DOHH2 (cell line): ENCODE data around the gene SNX20.

Experiments
- H3F3A ChIP-seq: fragments of 200-600 bp; sonication (generic), shearing (Covaris generic); 2 replicates; pipeline ENCODE4 v1.6.0; 2016; ENCODE audit warnings: antibody characterized with exemption, mild to moderate bottlenecking; ENCODE audit not compliant: control insufficient read depth, insufficient read depth
- H3K27ac ChIP-seq: fragments of 200-600 bp; sonication (generic); 2 replicates; pipeline ENCODE4 v1.5.1; 2014; ENCODE audit warnings: low read depth, mild to moderate bottlenecking, low read length, moderate library complexity
- H3K27me3 ChIP-seq: fragments of 200-600 bp; sonication (generic); 2 replicates; pipeline ENCODE4 v1.6.1; 2014; ENCODE audit warnings: mild to moderate bottlenecking, low read length, mixed read lengths; ENCODE audit not compliant: control insufficient read depth
- H3K36me3 ChIP-seq: fragments of 200-600 bp; sonication (generic); 2 replicates; pipeline ENCODE4 v1.6.1; 2014; ENCODE audit warnings: mild to moderate bottlenecking, low read length, moderate library complexity, mixed read lengths; ENCODE audit not compliant: control insufficient read depth
- H3K4me1 ChIP-seq: fragments of 200-600 bp; sonication (generic); 2 replicates; pipeline ENCODE4 v1.6.1; 2014; ENCODE audit warnings: mild to moderate bottlenecking, low read length, mixed read lengths; ENCODE audit not compliant: control insufficient read depth
- H3K4me2 ChIP-seq: fragments of 200-600 bp; sonication (generic); 2 replicates; pipeline ENCODE4 v1.6.0; 2014; ENCODE audit warnings: mild to moderate bottlenecking, low read length, moderate library complexity
- H3K4me3 ChIP-seq: fragments of 200-600 bp; sonication (generic); 2 replicates; pipeline ENCODE4 v1.5.1; 2014; ENCODE audit warnings: mild to moderate bottlenecking, low read length, mixed read lengths
- H3K79me2 ChIP-seq: fragments of 200-600 bp; sonication (generic); 2 replicates; pipeline ENCODE4 v1.6.1; 2014; ENCODE audit warnings: mild to moderate bottlenecking, low read length, mixed read lengths; ENCODE audit not compliant: control insufficient read depth
- H3K9me2 ChIP-seq: fragments of 200-600 bp; sonication (generic); replicated peaks from 2 replicates; pipeline ENCODE4 v1.6.1; 2014; ENCODE audit warnings: mild to moderate bottlenecking, low read length, mixed read lengths; ENCODE audit not compliant: control insufficient read depth
- H3K9me3 ChIP-seq: fragments of 200-600 bp; sonication (generic); 2 replicates; pipeline ENCODE4 v1.6.1; 2014; ENCODE audit warnings: antibody characterized with exemption, low read length, mixed read lengths; ENCODE audit not compliant: control insufficient read depth, insufficient read depth
- H4K20me1 ChIP-seq: fragments of 200-600 bp; sonication (generic); 2 replicates; pipeline ENCODE4 v1.6.0; 2014; ENCODE audit warnings: low read depth, mild to moderate bottlenecking, antibody characterized with exemption, low read length, moderate library complexity; ENCODE audit not compliant: control insufficient read depth, insufficient read depth
- CTCF ChIP-seq: fragments of 200-600 bp; sonication (generic); IDR thresholded peaks from one replicate; pipeline ENCODE4 v1.5.1; 2014; ENCODE audit warnings: antibody characterized with exemption, mild to moderate bottlenecking, low read depth, low read length; ENCODE audit not compliant: poor library complexity, severe bottlenecking
- EZH2phosphoT487 ChIP-seq: fragments of 200-600 bp; sonication (generic); IDR thresholded peaks from 2 replicates; pipeline ENCODE4 v1.6.1; 2017; ENCODE audit warnings: borderline replicate concordance, mild to moderate bottlenecking, antibody characterized with exemption, low read length, moderate library complexity, mixed read lengths

The SNX20 gene

DNA sequence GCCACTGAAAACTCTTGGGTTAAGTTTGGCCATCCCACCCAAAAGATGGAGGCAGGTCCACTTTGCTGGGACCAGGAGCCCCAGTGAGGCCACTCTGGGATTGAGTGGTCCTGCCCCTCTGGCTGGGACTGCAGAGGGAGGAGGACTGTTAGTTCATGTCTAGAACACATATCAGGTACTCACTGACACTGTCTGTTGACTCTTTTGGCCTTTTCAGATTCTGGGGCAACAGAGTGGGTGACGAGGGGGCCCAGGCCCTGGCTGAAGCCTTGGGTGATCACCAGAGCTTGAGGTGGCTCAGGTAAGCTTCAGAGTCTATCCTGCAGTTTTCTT, 41.3 kb upstream of the SNX20 start:
- H3K9me3 ChIP-seq, result peaks cover 9% of the 10 kb centered on the region; the same call in 1 of the 2 replicates
- TF ChIP-seq CTCF (no peak), EZH2phosphoT487 (no peak)
- no peaks in the 10 kb centered on the region for H3K9me2 ChIP-seq
- H3K4me1 ChIP-seq, result peaks cover 9% of the 10 kb centered on the region
- no peak overlapping the region for H3K27ac ChIP-seq
- H3F3A ChIP-seq, result no peaks in the 10 kb centered on the region
- no peaks in the 10 kb centered on the region for H3K27me3 ChIP-seq
- H3K4me2 ChIP-seq, result no peak overlapping the region
- H3K36me3 ChIP-seq, result no peaks in the 10 kb centered on the region
- H3K79me2 ChIP-seq, result no peaks in the 10 kb centered on the region
- H4K20me1 ChIP-seq, result no peaks in the 10 kb centered on the region
- no peak overlapping the region for H3K4me3 ChIP-seq

DNA sequence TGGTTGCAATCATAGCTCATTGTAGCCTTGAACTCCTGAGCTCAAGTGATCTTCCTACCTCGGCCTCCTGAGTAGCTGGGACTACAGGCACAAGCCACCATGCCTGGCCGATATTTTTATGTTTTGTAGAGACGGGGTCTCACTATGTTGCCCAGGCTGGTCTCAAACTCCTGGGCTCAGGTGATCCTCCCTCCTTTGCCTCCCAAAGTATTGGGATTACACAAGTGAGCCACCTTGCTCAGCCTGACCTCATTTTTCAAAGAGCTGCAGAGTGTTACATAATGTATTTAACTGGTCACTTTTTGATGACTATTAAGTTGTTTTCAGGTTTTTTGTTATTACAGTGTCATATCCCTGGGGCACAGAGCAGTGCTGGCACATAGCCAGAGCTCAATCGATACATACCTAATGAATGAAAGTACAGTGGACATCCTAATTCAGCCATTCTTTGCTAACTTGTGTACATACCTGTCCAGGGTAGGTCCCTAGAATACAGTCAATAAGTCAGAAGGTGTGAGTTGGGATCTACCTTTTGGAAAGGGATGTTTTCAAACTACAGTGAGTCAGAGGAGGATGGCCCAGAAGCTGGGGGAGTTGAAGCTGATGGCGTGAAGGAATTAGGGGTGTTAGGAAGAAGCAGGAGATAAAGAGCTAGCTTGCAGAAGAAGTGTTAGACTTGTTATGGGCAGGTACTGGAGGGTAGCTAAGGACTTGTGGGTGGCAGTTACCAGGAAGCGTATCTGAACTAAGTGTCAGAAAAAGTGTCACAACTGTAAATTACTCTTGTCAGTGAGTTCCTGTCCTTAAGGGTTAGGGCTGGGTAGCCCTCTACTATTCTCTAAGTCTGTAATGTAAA, 40.7 kb upstream of the SNX20 start:
- no peak overlapping the region for H3K4me2 ChIP-seq
- H3K27ac ChIP-seq, result no peak overlapping the region
- no peaks in the 10 kb centered on the region for H4K20me1 ChIP-seq
- H3K79me2 ChIP-seq, result no peaks in the 10 kb centered on the region
- no peaks in the 10 kb centered on the region for H3F3A ChIP-seq
- TF ChIP-seq EZH2phosphoT487, result no peak
- TF ChIP-seq CTCF, result no peak
- H3K36me3 ChIP-seq, result no peaks in the 10 kb centered on the region
- H3K9me2 ChIP-seq, result no peaks in the 10 kb centered on the region
- no peak overlapping the region for H3K4me3 ChIP-seq
- peaks cover 9% of the 10 kb centered on the region; the same call in 1 of the 2 replicates for H3K9me3 ChIP-seq
- H3K4me1 ChIP-seq, result peaks cover 9% of the 10 kb centered on the region
- H3K27me3 ChIP-seq, result no peaks in the 10 kb centered on the region

DNA sequence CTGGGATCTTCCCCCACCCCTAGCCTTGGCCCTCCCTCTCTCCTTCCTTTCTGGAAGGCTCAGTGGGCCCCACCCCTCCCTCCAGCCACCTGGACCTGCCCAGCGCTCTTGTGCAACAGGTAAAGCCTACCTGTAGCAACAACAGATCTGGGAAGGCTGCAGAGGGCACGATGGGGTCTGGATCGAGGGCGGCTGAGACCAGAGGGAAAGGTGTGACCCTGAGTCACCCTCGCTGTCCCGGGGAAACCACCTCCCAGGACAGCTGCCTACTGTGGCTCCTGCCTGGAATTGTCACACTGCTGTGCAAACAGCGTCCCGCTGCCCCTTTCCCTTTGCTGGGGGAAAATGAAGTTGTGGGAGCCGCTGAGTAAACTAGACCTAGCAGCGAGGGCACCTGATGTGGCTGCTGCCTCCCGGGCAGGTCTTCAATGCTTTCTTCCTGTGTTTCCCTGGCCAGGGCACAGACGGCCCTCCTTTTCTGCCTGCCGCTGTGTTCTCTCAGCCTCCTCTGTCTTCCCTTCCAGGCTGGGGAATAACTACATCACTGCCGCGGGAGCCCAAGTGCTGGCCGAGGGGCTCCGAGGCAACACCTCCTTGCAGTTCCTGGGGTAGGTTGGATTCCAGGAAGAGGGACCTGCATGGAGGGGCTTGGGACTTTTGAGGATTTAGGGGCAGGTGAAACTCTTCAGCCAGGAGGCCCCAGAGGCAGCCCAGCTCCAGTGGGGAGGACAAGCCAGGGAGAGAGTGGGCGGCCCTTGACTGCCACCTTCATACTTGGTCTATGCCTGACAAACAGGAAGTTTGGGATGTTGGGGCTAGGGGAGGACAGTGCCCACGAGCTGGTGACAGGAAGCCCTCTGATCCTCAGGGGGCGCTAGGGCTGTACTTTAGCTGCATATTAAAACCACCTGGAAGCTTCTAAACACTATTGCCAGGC, 38.6 kb upstream of the SNX20 start:
- no peaks in the 10 kb centered on the region for H3F3A ChIP-seq
- H3K4me1 ChIP-seq, result peaks cover 7% of the 10 kb centered on the region
- no peak overlapping the region for H3K4me2 ChIP-seq
- H3K27ac ChIP-seq, result no peak overlapping the region
- TF ChIP-seq CTCF (no peak), EZH2phosphoT487 (no peak)
- H3K36me3 ChIP-seq, result no peaks in the 10 kb centered on the region
- H3K9me2 ChIP-seq, result no peaks in the 10 kb centered on the region
- H3K9me3 ChIP-seq, result peaks cover 4% of the 10 kb centered on the region; the same call in 1 of the 2 replicates
- H3K79me2 ChIP-seq, result no peaks in the 10 kb centered on the region
- no peak overlapping the region for H3K4me3 ChIP-seq
- H3K27me3 ChIP-seq, result no peaks in the 10 kb centered on the region
- H4K20me1 ChIP-seq, result no peaks in the 10 kb centered on the region
